DND-41 (cell line): ENCODE results near the gene SETD1A.

ENCODE experiments used
- CTCF ChIP-seq: IDR thresholded peaks from 2 replicates; pipeline ENCODE4 v1.5.1; 2012; ENCODE audit warnings: borderline replicate concordance, low read length, moderate library complexity, mild to moderate bottlenecking; ENCODE audit not compliant: poor library complexity, severe bottlenecking; ENCODE audit errors: extremely low read depth
- EZH2 ChIP-seq: IDR thresholded peaks from 3 replicates; pipeline ENCODE4 v1.6.1; 2012; ENCODE audit warnings: borderline replicate concordance, low read depth, mild to moderate bottlenecking, moderate library complexity, low read length, inconsistent platforms; ENCODE audit not compliant: severe bottlenecking

- TF ChIP-seq CTCF (no peak), EZH2 (no peak)
Observed at GRCh38 chr16:30948667-30949649, 8.6 kb upstream of the SETD1A start, which contains the start of gene ORAI3.
